ENCODE results near the gene CFAP73.

GRCh38 chr12:113184900-113185179 is 35.3 kb downstream of the CFAP73 start:
- TF ChIP-seq CTCF (IDR thresholded peaks at IDR 0.05) (no peak), POLR2A (IDR thresholded peaks at IDR 0.05) (no peak)
